Fibroblast of villous mesenchyme (primary cell): ENCODE data around the gene CIROP. TPM values are rescaled to one million over a fixed set of nuclear protein-coding genes. Genes with fewer than 3 reads are reported as not detected.

ENCODE experiments used
- DNase-seq: peaks from one replicate; pipeline ENCODE4 v3.0.0-alpha.2; 2010; ENCODE audit warnings: low read depth
- H3K4me3 ChIP-seq: 2 replicates; pipeline ENCODE4 v1.5.1; 2011; ENCODE audit warnings: low read depth, mild to moderate bottlenecking, low read length
- total RNA-seq: library from RNA; depleted of rRNA; stranded (reverse); fragments of >200 nt; gene quantifications from 2 replicates; pipeline ENCODE4 v1.2.3, GENCODE V29; 2012
- TF ChIP-seq, protein P1 (sequence below): IDR thresholded peaks from 2 replicates; pipeline ENCODE4 v1.5.1; 2012; ENCODE audit warnings: low read depth, mild to moderate bottlenecking, low read length; ENCODE audit not compliant: insufficient read depth

CIROP gene
- total RNA-seq, 1 donor, result not detected

DNA sequence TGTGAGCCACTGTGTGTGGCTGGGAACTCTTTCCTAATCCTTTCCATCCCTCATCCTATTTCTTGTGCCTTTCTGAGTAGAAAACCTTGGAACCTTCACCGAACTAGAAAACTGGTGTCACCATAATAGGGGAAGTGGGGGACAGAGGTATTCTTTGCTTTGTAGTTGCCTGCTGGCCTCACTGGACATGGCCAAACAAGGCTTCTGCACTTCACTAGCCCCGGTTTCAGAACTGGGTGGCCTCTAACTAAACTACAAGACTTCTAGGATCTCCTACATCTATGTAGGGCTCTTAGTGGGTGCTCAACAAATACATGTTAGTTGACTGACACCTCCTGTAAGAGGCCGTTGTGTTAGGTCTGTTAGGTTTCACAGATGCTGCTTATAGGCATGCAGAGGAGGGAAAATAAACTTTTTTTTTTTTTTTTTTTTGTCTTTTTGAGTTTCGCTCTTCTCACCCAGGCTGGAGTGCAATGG, 597 bp upstream of the CIROP start:
- DNase-seq, result no peak
- H3K4me3 ChIP-seq, result no peak overlapping the region
- TF ChIP-seq, protein P1, sequence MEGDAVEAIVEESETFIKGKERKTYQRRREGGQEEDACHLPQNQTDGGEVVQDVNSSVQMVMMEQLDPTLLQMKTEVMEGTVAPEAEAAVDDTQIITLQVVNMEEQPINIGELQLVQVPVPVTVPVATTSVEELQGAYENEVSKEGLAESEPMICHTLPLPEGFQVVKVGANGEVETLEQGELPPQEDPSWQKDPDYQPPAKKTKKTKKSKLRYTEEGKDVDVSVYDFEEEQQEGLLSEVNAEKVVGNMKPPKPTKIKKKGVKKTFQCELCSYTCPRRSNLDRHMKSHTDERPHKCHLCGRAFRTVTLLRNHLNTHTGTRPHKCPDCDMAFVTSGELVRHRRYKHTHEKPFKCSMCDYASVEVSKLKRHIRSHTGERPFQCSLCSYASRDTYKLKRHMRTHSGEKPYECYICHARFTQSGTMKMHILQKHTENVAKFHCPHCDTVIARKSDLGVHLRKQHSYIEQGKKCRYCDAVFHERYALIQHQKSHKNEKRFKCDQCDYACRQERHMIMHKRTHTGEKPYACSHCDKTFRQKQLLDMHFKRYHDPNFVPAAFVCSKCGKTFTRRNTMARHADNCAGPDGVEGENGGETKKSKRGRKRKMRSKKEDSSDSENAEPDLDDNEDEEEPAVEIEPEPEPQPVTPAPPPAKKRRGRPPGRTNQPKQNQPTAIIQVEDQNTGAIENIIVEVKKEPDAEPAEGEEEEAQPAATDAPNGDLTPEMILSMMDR, result no peak

DNA sequence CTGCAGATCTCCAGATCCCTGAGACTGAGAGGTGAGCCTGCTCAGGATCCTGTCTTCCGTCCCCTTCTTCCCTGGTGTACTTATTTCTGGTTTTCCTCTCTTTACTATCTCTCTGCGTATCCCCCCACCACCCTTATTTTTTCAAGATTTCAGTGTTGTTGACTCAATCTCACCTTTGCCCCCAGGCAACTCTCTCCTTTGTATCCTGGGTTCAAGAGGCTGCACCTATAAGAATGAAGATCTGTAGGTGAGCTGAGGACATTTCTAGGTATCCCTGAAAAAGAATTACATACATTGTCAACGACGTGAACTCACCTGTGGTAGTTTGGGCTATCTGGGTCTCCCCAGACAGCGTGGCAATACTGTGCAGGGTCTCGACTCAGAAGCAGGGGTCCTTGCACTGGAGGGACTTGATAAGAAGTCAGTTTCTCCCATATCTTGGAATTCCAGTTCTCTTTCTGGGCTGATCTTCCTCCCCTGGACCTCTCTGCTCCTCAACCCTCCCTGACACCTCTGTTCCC, 659 bp downstream of the CIROP start:
- DNase-seq, result no peak
- TF ChIP-seq, protein P1, result no peak
- no peak overlapping the region for H3K4me3 ChIP-seq

DNA sequence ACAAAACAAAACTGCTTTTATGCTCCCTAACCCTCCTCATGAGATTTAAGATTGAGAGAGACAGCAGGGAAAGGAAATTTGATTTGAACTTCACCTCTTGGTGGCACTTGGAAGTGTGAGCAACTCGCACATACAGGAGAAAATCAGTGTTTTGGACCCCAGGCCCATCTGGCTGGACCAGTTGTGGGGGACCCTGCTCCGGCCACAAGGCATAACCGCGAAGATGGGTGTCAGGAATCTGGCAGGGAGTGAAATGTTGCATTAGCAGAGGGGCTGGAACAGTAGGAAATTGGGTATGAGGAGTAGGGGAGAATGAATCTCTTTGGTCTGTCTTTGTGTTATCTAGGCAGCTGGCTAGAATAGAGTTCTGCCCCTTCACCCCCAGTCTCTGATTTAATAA, 1.2 kb downstream of the CIROP start:
- no peak for DNase-seq
- TF ChIP-seq, protein P1, result no peak
- H3K4me3 ChIP-seq, result no peak overlapping the region

DNA sequence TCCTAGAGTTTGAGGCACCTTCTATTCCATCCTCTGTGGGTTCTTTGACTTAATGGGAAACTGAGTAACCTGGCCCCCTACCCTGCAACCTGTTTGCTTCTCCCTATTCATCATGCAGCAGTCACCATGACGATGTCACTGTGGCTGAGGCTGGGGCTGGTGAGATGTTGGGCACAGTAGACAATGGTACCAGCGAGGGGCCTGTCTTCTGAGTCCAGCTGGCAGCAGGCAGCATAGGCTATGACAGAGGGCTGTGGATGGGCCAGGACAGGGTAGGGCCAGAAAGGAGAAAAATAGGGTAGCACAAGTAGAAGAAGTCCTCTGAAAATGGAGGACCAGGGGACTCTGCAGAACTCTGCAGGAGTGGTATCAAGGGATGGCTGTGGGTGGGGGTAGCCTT, 2.0 kb downstream of the CIROP start:
- H3K4me3 ChIP-seq, result no peak overlapping the region
- no peak for DNase-seq
- TF ChIP-seq, protein P1, result no peak

DNA sequence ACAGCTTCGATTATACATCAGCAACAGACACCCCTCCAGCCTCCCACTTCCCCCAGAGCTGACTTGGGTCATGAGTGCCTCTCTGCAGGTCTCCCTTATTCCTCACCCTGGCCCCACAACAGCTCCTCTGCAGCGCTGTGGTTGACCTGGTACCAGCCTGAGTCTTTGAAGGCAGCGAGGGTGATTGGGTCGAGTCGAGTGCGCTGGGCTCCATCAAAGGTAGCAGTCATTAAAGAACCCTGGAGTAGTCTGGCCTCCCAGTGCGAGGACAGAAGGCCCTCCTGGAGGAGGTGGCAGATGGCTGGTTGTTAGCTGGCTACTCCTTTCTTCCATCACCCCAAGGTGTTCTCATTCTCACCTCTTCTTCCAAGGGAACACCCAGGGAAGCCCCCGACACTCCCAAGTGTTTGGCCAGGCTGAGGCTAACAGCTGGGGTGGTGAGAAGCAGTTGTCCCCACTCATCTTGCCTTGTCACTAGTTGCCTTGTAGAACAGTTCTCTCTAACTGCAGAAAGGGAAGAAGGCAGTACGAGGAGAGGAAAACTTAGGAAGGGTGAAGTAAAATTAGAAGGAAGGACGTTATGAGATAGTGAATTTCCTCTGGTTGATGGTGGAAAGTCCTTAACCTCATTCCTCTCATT, 2.7 kb downstream of the CIROP start:
- no peak for DNase-seq
- H3K4me3 ChIP-seq, result no peak overlapping the region
- TF ChIP-seq, protein P1, result no peak

DNA sequence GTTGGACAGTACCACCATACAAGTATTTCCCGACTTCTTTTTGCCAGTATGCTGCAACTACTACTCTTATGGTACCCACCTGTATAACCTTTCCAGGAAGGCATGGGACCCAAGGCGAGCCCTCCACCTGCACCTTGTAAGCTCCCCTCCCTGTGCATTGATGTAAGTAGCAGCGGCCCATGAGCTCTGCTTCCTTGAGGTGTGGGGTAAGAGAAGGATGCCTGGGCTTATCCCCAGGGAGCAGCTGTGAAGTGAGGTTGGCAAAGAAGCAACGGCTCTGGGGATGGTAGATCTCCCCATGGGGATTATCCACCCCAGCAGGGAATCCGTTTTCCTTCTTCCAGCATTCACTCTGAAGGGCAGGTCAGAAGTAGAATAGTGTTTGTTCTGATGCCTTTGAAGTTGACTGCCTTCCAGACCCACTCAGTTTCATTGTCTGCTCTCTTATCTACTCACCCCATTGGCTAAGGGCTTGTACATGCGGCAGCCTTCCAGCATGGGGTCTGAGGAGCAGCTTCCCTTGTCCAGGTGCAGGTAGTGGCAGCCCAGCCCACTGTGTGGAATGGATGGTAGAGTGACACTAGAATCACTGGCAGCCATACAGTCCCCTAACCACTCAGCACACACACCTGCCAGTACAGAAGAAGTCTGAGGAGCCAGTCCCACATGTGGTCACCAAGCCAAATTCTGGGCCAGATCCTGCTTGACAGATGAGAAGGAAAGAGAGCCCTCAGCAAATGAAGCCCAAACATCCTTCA, 3.4 kb downstream of the CIROP start:
- no peak for DNase-seq
- no peak overlapping the region for H3K4me3 ChIP-seq
- TF ChIP-seq, protein P1, result no peak
